Suprapubic skin (tissue), 4 donors: ENCODE measurements around the gene DIRAS3. TPM values are rescaled to one million over a fixed set of nuclear protein-coding genes. Genes with fewer than 3 reads are reported as not detected.
"Not testable (repeated sequence)": the region's sequence is repeated elsewhere in the genome, so short reads cannot be mapped to it uniquely, and the experiment has no call there.

ENCODE experiments used
- DNase-seq, 2 donors: peaks; one replicate each; pipeline ENCODE4 v3.0.0-alpha.2; 2019; ENCODE audit warnings: low spot score in 2 of 2
- H3K27ac ChIP-seq: fragments of 200-600 bp; sonication (generic); one replicate; pipeline ENCODE4 v1.5.1; 2019
- H3K27me3 ChIP-seq: fragments of 200-600 bp; sonication (generic); one replicate; pipeline ENCODE4 v1.5.1; 2019
- H3K36me3 ChIP-seq: fragments of 200-600 bp; sonication (generic); one replicate; pipeline ENCODE4 v1.5.1; 2019
- H3K4me1 ChIP-seq: fragments of 200-600 bp; sonication (generic); one replicate; pipeline ENCODE4 v1.5.1; 2019
- H3K4me3 ChIP-seq: fragments of 200-600 bp; sonication (generic); one replicate; pipeline ENCODE4 v1.5.1; 2019; ENCODE audit warnings: mild to moderate bottlenecking
- H3K9me3 ChIP-seq: fragments of 200-600 bp; sonication (generic); one replicate; pipeline ENCODE4 v1.5.1; 2019
- CTCF ChIP-seq, 2 donors: fragments of 200-600 bp in 1 of 2; fragments of 450-650 bp in 1 of 2; sonication (generic) in 1 of 2; IDR thresholded peaks; one replicate each; pipeline ENCODE4 v1.5.1; 2016 to 2019; ENCODE audit warnings: antibody characterized with exemption in 2 of 2, mild to moderate bottlenecking in 1 of 2, moderate library complexity in 1 of 2
- EP300 ChIP-seq: sonication (generic); formaldehyde crosslinking; IDR thresholded peaks from one replicate; pipeline ENCODE4 v1.6.1; 2017; ENCODE audit warnings: antibody characterized with exemption
- POLR2A ChIP-seq, 2 donors: fragments of 450-650 bp; IDR thresholded peaks; one replicate each; pipeline ENCODE4 v1.6.1; 2017; ENCODE audit warnings: antibody characterized with exemption in 2 of 2, mild to moderate bottlenecking in 2 of 2, moderate library complexity in 2 of 2
- POLR2AphosphoS5 ChIP-seq, 3 donors: sonication (generic); formaldehyde crosslinking; IDR thresholded peaks; one replicate each; pipeline ENCODE4 v1.6.1; 2017; ENCODE audit warnings: antibody characterized with exemption in 3 of 3
- WGBS: methylation state at CpG from one replicate; pipeline ENCODE4 v1.1.5; 2018; 5-methylcytosine and 5-hydroxymethylcytosine counted together
- total RNA-seq, 4 donors: library from RNA; depleted of rRNA; stranded (reverse); fragments of >200 nt; gene quantifications; one replicate each; pipeline ENCODE4 v1.1.0, GENCODE V29; 2016

Gene DIRAS3
- total RNA-seq, 4 donors from 2014 or later, result 1.4 to 2.3 (median 2.0) TPM

DNA sequence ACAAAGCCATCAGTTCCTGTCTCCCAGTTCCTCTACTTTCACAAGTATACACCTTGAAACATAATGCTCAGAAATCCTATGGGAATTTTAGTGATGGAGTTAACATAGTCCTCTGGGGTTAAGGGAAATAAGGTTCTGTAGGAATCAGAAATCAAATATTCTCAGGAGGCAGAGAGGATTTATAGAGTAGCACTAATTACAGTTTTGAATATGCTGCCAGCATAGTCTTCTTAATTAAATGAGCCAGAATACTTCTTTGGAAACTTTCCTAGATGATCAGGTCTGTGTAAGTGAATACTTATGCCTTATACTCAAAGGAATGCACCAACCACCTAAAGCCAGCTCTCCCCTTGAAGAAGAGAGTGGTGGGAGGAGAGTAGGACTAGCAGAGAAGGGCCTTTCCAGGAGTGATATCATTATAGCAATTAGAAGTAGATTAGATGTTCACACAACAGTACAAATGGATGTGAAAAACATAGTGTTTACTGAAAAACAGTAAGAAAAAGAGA is 31.4 kb upstream of the DIRAS3 start:
- Histone ChIP-seq H3K9me3 (no peaks in the 10 kb centered on the region), H3K4me3 (no peak overlapping the region), H3K36me3 (no peaks in the 10 kb centered on the region), H3K27me3 (no peaks in the 10 kb centered on the region), H3K27ac (no peak overlapping the region), H3K4me1 (no peaks in the 10 kb centered on the region)
- DNase-seq, result no peak
- TF ChIP-seq CTCF (IDR thresholded peaks at IDR 0.05) (no peak), POLR2A (IDR thresholded peaks at IDR 0.05) (no peak), POLR2AphosphoS5 (IDR thresholded peaks at IDR 0.05) (no peak), EP300 (no peak)

DNA sequence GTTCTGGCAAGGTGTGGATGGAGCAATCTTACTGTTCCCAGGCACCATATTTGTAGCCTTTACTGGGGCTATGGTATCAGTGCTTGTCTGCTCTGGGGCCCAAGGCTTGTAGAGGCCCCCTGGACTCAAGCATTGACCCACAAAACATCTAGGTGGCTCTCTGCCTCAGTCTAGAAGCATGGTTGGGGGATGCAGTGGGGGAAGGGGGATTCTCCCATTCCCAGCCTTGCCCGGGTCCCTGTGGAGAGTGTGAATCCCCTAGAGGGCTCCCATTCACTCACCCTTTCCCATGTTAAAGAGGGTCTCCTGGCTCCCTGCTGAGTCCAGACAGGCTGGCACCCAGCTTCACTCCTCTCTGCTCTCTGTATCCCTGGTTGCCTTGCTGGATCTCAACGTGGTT is 28.2 kb upstream of the DIRAS3 start:
- Histone ChIP-seq H3K9me3 (no peaks in the 10 kb centered on the region), H3K4me1 (no peaks in the 10 kb centered on the region), H3K27ac (no peak overlapping the region), H3K27me3 (no peaks in the 10 kb centered on the region), H3K36me3 (no peaks in the 10 kb centered on the region), H3K4me3 (no peak overlapping the region)
- WGBS, result 63% methylated on average over 2 of the region's 2 CpGs
- DNase-seq, result no peak
- TF ChIP-seq POLR2AphosphoS5 (IDR thresholded peaks at IDR 0.05), result no peak
- TF ChIP-seq CTCF (IDR thresholded peaks at IDR 0.05), result no peak
- no peak for TF ChIP-seq EP300
- TF ChIP-seq POLR2A (IDR thresholded peaks at IDR 0.05), result no peak

- no peaks in the 10 kb centered on the region for H3K4me1 ChIP-seq
- no peaks in the 10 kb centered on the region for H3K36me3 ChIP-seq
- TF ChIP-seq CTCF (IDR thresholded peaks at IDR 0.05) (no peak), POLR2AphosphoS5 (IDR thresholded peaks at IDR 0.05) (no peak), EP300 (no peak), POLR2A (IDR thresholded peaks at IDR 0.05) (no peak)
- H3K9me3 ChIP-seq, result no peaks in the 10 kb centered on the region
- H3K27ac ChIP-seq, result no peak overlapping the region
- H3K4me3 ChIP-seq, result no peak overlapping the region
- no peaks in the 10 kb centered on the region for H3K27me3 ChIP-seq
- DNase-seq, result no peak
These were observed 24.0 kb upstream of the DIRAS3 start for GRCh38 chr1:68074472-68074871.

GRCh38 chr1:68065766-68066165 is 15.3 kb upstream of the DIRAS3 start:
- Histone ChIP-seq H3K27me3 (no peaks in the 10 kb centered on the region), H3K27ac (no peak overlapping the region), H3K4me1 (no peaks in the 10 kb centered on the region), H3K36me3 (no peaks in the 10 kb centered on the region), H3K4me3 (no peak overlapping the region), H3K9me3 (peaks cover 4% of the 10 kb centered on the region)
- WGBS, result 89% methylated on average over 1 of the region's 1 CpG
- no peak for TF ChIP-seq POLR2AphosphoS5 (IDR thresholded peaks at IDR 0.05)
- no peak for TF ChIP-seq EP300
- TF ChIP-seq POLR2A (IDR thresholded peaks at IDR 0.05), result no peak
- TF ChIP-seq CTCF (IDR thresholded peaks at IDR 0.05), result no peak
- no peak for DNase-seq

GRCh38 chr1:68058053-68058452 is 7.6 kb upstream of the DIRAS3 start:
- H3K27me3 ChIP-seq, H3K4me3 ChIP-seq, DNase-seq, H3K4me1 ChIP-seq, H3K27ac ChIP-seq, H3K36me3 ChIP-seq, H3K9me3 ChIP-seq: not testable (repeated sequence)
- 97% methylated on average over 6 of the region's 6 CpGs for WGBS

GRCh38 chr1:68057564-68057963 is 7.1 kb upstream of the DIRAS3 start:
- 92% methylated on average over 3 of the region's 3 CpGs for WGBS
- H3K4me1 ChIP-seq, result no peaks in the 10 kb centered on the region
- H3K27ac ChIP-seq, result no peak overlapping the region
- TF ChIP-seq EP300 (no peak), POLR2A (IDR thresholded peaks at IDR 0.05) (no peak), POLR2AphosphoS5 (IDR thresholded peaks at IDR 0.05) (no peak), CTCF (IDR thresholded peaks at IDR 0.05) (no peak)
- no peaks in the 10 kb centered on the region for H3K36me3 ChIP-seq
- H3K4me3 ChIP-seq, result no peak overlapping the region
- H3K9me3 ChIP-seq, result peaks cover 9% of the 10 kb centered on the region
- DNase-seq, result no peak
- no peaks in the 10 kb centered on the region for H3K27me3 ChIP-seq
